ENCODE data around the gene OR2C1. TPM values are rescaled to one million over a fixed set of nuclear protein-coding genes. Genes with fewer than 3 reads are reported as not detected.

OR2C1 gene
- total and polyA plus RNA-seq, 10 donors = 0.08 to 0.60 (median 0.33) TPM; not detected in 5

DNA sequence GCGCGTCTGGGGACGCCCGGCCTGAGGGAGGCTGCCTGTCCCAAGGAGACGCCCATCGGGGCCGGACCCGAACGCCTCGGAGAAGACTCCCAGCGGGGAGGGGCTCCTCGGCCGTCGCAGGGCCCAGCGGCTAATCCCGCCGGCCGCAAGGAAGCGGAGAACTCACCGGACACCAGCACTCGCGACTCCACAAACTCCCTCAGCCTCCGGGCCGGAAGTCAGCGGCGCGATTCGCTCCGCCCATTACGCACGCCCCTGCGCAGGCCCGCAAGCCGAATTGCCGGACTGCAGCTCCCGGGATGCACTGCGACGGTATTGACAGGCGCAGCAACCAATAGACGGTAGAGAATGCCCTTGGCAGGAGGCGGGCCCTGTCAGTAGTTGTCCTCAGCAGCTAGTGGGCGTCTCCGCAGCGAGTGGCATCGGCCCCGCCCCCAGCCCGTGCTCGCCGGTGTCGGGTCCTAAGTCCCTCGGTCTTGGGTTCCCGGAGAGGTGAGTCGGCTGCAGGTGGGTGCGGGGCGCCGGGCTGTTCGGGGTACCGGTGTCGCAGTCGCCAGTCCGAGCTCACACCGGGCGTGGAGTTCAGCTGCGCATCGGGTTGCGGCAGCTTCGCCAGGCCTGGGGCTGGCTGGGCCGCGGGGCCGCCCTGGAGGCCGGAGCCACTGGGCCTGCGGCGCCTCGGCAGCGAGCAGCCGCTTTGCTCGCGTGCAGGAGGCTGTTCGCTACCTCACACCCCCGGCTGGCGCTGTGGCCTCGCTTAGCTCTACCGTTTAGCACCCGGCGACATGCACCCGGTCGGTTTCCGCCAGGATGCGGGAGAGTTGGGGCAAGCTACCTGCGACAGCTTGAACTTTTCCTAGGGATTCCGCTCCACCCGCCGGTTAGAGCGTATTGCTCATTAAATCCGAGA is 45.3 kb downstream of the OR2C1 start, which contains the start of the genes ZNF174 and ZSCAN32:
TSS of gene ZNF174 (plus strand) at position 437 of the 910 bp plus-strand sequence. CDS start 790 bp downstream, outside the sequence.
TSS of gene ZSCAN32 (minus strand) at position 226 of the 910 bp plus-strand sequence. CDS start 3,447 bp downstream, outside the sequence.
- Histone ChIP-seq H3K4me1 (peaks cover 9 to 62% (median 38%) of the 10 kb centered on the region in 6 donors), H3K36me3 (peaks cover 0 to 57% (median 38%) of the 10 kb centered on the region in 6 donors), H3K27me3 (replicated peaks in 1 of 7) (no peaks in the 10 kb centered on the region), H3K4me3 (peak within 1 kb of the TSS; percentile 59 to 95 (median 80)), H3K9me3 (peaks cover 0 to 62% (median 46%) of the 10 kb centered on the region in 8 donors), H3K27ac (peak within 1 kb of the TSS; percentile 75 to 94 (median 91))
- 0 to 3% (median 1%) methylated on average over 7 to 95 of the region's 95 CpGs for WGBS, 5 donors
- TF ChIP-seq POLR2AphosphoS5 (IDR thresholded peaks at IDR 0.05) = peak; percentile 94 to 97 (median 96)
- peak in 6 of 11 experiments; percentile 7 to 55 (median 36) for TF ChIP-seq CTCF (IDR thresholded peaks at IDR 0.05 in 8 of 11, conservative IDR thresholded peaks at IDR 0.05 in 3 of 11)
- TF ChIP-seq POLR2A (IDR thresholded peaks at IDR 0.05) = peak; percentile 26 to 89 (median 73)
- peak; percentile 99 for DNase-seq
- intact Hi-C loops (cut with DNase I; ENCODE audit: low total_unique reads) = no loop called here

- WGBS, 5 donors = 39 to 58% (median 48%) methylated on average over 17 of the region's 17 CpGs
- intact Hi-C loops (cut with DNase I; ENCODE audit: low total_unique reads) = no loop called here
- H3K27ac ChIP-seq = peak overlapping the region; percentile 75 to 94 (median 91)
- H3K4me3 ChIP-seq = peak overlapping the region; percentile 59 to 95 (median 80)
- H3K9me3 ChIP-seq = peaks cover 4 to 62% (median 46%) of the 10 kb centered on the region in 8 donors
- H3K27me3 ChIP-seq (replicated peaks in 1 of 7) = no peaks in the 10 kb centered on the region
- peaks cover 0 to 57% (median 37%) of the 10 kb centered on the region in 6 donors for H3K36me3 ChIP-seq
- H3K4me1 ChIP-seq = peaks cover 9 to 59% (median 38%) of the 10 kb centered on the region in 6 donors
- TF ChIP-seq POLR2A (IDR thresholded peaks at IDR 0.05) = no peak
- no peak for TF ChIP-seq POLR2AphosphoS5 (IDR thresholded peaks at IDR 0.05)
- TF ChIP-seq CTCF (IDR thresholded peaks at IDR 0.05 in 8 of 11, conservative IDR thresholded peaks at IDR 0.05 in 3 of 11) = no peak
- DNase-seq = peak; percentile 73
Observed at GRCh38 chr16:3401719-3402397, 46.2 kb downstream of the OR2C1 start.

Other genes starting within 250 kb of the OR2C1 start
- 10 to 100 TPM in 1 of 7 donors, 1 to 10 TPM in 6; 4.1 to 10.4 (median 5.3) TPM for gene ZNF205, start 243.3 kb upstream of the OR2C1 start, total RNA-seq
- gene ZNF205, start 243.3 kb upstream of the OR2C1 start, polyA plus RNA-seq = 10 to 100 TPM in 1 of 3 donors, 1 to 10 TPM in 2; 3.5 to 14.2 (median 6.9) TPM
- 10 to 100 TPM in 1 of 7 donors, 1 to 10 TPM in 6; 6.8 to 11.4 (median 7.9) TPM for gene ZNF213, start 220.9 kb upstream of the OR2C1 start, total RNA-seq
- gene ZNF213, start 220.9 kb upstream of the OR2C1 start, polyA plus RNA-seq = 1 to 10 TPM; 2.4 to 5.9 (median 2.9) TPM
- not detected for gene OR1F1, start 167.7 kb upstream of the OR2C1 start, total RNA-seq
- gene OR1F1, start 167.7 kb upstream of the OR2C1 start, polyA plus RNA-seq = not detected
- gene ZNF200, start 120.7 kb upstream of the OR2C1 start, total RNA-seq = 10 to 100 TPM; 14.2 to 24.4 (median 15.4) TPM
- 1 to 10 TPM; 4.2 to 6.3 (median 4.8) TPM for gene ZNF200, start 120.7 kb upstream of the OR2C1 start, polyA plus RNA-seq
- 10 to 100 TPM; 14.9 to 61.1 (median 28.0) TPM for gene MEFV, start 99.3 kb upstream of the OR2C1 start, total RNA-seq
- 1 to 10 TPM in 2 of 3 donors, under 1 TPM in 1; 0.39 to 3.7 (median 1.2) TPM for gene MEFV, start 99.3 kb upstream of the OR2C1 start, polyA plus RNA-seq
- 10 to 100 TPM; 27.8 to 51.9 (median 39.1) TPM for gene ZNF263, start 72.4 kb upstream of the OR2C1 start, total RNA-seq
- 10 to 100 TPM; 16.0 to 21.6 (median 19.8) TPM for gene ZNF263, start 72.4 kb upstream of the OR2C1 start, polyA plus RNA-seq
- gene TIGD7, start 50.5 kb upstream of the OR2C1 start, total RNA-seq = 10 to 100 TPM in 2 of 7 donors, 1 to 10 TPM in 5; 5.8 to 12.0 (median 9.2) TPM
- gene TIGD7, start 50.5 kb upstream of the OR2C1 start, polyA plus RNA-seq = 1 to 10 TPM; 3.6 to 3.8 (median 3.7) TPM
- gene ZNF75A, start 50.4 kb upstream of the OR2C1 start, total RNA-seq = 10 to 100 TPM; 29.7 to 48.2 (median 42.5) TPM
- 10 to 100 TPM; 17.1 to 30.1 (median 24.2) TPM for gene ZNF75A, start 50.4 kb upstream of the OR2C1 start, polyA plus RNA-seq
- gene ZSCAN32, start 45.1 kb downstream of the OR2C1 start, total RNA-seq = 10 to 100 TPM; 11.4 to 20.7 (median 17.4) TPM
- 1 to 10 TPM; 8.5 to 9.8 (median 9.7) TPM for gene ZSCAN32, start 45.1 kb downstream of the OR2C1 start, polyA plus RNA-seq
- gene ZNF174, start 45.3 kb downstream of the OR2C1 start, total RNA-seq = 10 to 100 TPM in 5 of 7 donors, 1 to 10 TPM in 2; 8.1 to 16.1 (median 12.5) TPM
- 1 to 10 TPM; 3.0 to 5.9 (median 5.6) TPM for gene ZNF174, start 45.3 kb downstream of the OR2C1 start, polyA plus RNA-seq
- gene ZNF597, start 87.6 kb downstream of the OR2C1 start, total RNA-seq = 1 to 10 TPM; 2.4 to 4.6 (median 3.7) TPM
- 1 to 10 TPM in 2 of 3 donors, under 1 TPM in 1; 0.78 to 1.3 (median 1.2) TPM for gene ZNF597, start 87.6 kb downstream of the OR2C1 start, polyA plus RNA-seq
- gene NAA60, start 87.8 kb downstream of the OR2C1 start, total RNA-seq = 10 to 100 TPM; 35.0 to 85.9 (median 51.2) TPM
- 10 to 100 TPM; 27.2 to 40.3 (median 33.8) TPM for gene NAA60, start 87.8 kb downstream of the OR2C1 start, polyA plus RNA-seq
- gene C16orf90, start 139.6 kb downstream of the OR2C1 start, total RNA-seq = not detected
- gene C16orf90, start 139.6 kb downstream of the OR2C1 start, polyA plus RNA-seq = not detected
- 10 to 100 TPM in 6 of 7 donors, 1 to 10 TPM in 1; 9.8 to 19.7 (median 14.9) TPM for gene CLUAP1, start 145.1 kb downstream of the OR2C1 start, total RNA-seq
- gene CLUAP1, start 145.1 kb downstream of the OR2C1 start, polyA plus RNA-seq = 1 to 10 TPM; 4.0 to 9.2 (median 9.0) TPM
- 10 to 100 TPM; 21.2 to 34.0 (median 27.4) TPM for gene NLRC3, start 221.5 kb downstream of the OR2C1 start, total RNA-seq
- 10 to 100 TPM in 2 of 3 donors, 1 to 10 TPM in 1; 8.6 to 15.2 (median 14.4) TPM for gene NLRC3, start 221.5 kb downstream of the OR2C1 start, polyA plus RNA-seq

All from spleen (tissue), 11 donors.